HepG2 (cell line): ENCODE results near the gene TTYH2. TPM values are rescaled to one million over a fixed set of nuclear protein-coding genes. Genes with fewer than 3 reads are reported as not detected.

Source experiments
- AGO2 ChIP-seq: fragments of 200-400 bp; formaldehyde crosslinking; optimal IDR thresholded peaks from 2 replicates; pipeline ENCODE3; 2017; ENCODE audit warnings: mild to moderate bottlenecking, low read depth, low read length, moderate library complexity
- CEBPZ ChIP-seq: IDR thresholded peaks from 2 replicates; pipeline ENCODE4 v1.6.1; 2012; ENCODE audit warnings: low read length, improper control_type of control experiment
- CERS6 ChIP-seq: sonication (generic); formaldehyde crosslinking; IDR thresholded peaks from 2 replicates; pipeline ENCODE4 v1.5.0; 2020; ENCODE audit warnings: missing genetic modification reagents
- GATA4 ChIP-seq: sonication (generic); IDR thresholded peaks from 2 replicates; pipeline ENCODE4 v1.6.1; 2016; ENCODE audit warnings: antibody characterized with exemption, low read depth, borderline replicate concordance
- KAT7 ChIP-seq: IDR thresholded peaks from 2 replicates; pipeline ENCODE4 v1.6.1; 2018; ENCODE audit warnings: borderline replicate concordance, missing compliant biosample characterization
- REPIN1 ChIP-seq: sonication (generic); formaldehyde crosslinking; IDR thresholded peaks from 2 replicates; pipeline ENCODE4 v1.8.0; 2022; ENCODE audit warnings: missing genetic modification reagents, low read depth, mild to moderate bottlenecking, borderline replicate concordance
- TBX2 ChIP-seq: sonication (generic); formaldehyde crosslinking; IDR thresholded peaks from 2 replicates; pipeline ENCODE4 v1.5.0; 2020; ENCODE audit warnings: missing genetic modification reagents, mild to moderate bottlenecking, borderline replicate concordance
- THAP9 ChIP-seq: sonication (generic); formaldehyde crosslinking; IDR thresholded peaks from 2 replicates; pipeline ENCODE4; 2020; ENCODE audit warnings: missing genetic modification reagents, mild to moderate bottlenecking, borderline replicate concordance
- ZFP1 ChIP-seq: IDR thresholded peaks from 2 replicates; pipeline ENCODE4 v1.6.1; 2016
- ZNF609 ChIP-seq: sonication (generic); formaldehyde crosslinking; IDR thresholded peaks from 2 replicates; pipeline ENCODE4 v1.4.0; 2020; ENCODE audit warnings: mild to moderate bottlenecking, missing genetic modification reagents, borderline replicate concordance
- polyA plus RNA-seq, 8 experiments: library from polyadenylated mRNA; depleted of rRNA in 3 of 8; stranded (reverse) in 7 of 8; unstranded in 1 of 8; fragments of >200 nt; fragmentation: Illumina TruSeq in 4 of 8; extraction: Trizol in 4 of 8; gene quantifications; 2 replicates each; pipeline versions ENCODE4 v1.2.1 to v1.2.3, GENCODE V29; 2011 to 2016; ENCODE audit warnings: low read depth in 4 of 8, missing spikeins in 1 of 8, mixed read lengths in 1 of 8; ENCODE audit not compliant: insufficient read depth in 1 of 8
- total RNA-seq, 5 experiments: library from RNA; depleted of rRNA; stranded (reverse); fragments of >200 nt; fragmentation: Illumina TruSeq; extraction: Trizol; gene quantifications; 2 replicates each; pipeline ENCODE4 v1.2.3, GENCODE V29; 2016; ENCODE audit warnings: low read depth in 1 of 5
- TF ChIP-seq, protein P1 (sequence below): sonication (generic); formaldehyde crosslinking; IDR thresholded peaks from 2 replicates; pipeline ENCODE4 v1.8.1; 2022; ENCODE audit warnings: mild to moderate bottlenecking, missing genetic modification reagents

The TTYH2 gene
- total and polyA plus RNA-seq, 2 of the 13 experiments (the other 11 are each of a cell fraction or from before 2014, with no cell fraction given) = 0.77 to 0.96 TPM

DNA sequence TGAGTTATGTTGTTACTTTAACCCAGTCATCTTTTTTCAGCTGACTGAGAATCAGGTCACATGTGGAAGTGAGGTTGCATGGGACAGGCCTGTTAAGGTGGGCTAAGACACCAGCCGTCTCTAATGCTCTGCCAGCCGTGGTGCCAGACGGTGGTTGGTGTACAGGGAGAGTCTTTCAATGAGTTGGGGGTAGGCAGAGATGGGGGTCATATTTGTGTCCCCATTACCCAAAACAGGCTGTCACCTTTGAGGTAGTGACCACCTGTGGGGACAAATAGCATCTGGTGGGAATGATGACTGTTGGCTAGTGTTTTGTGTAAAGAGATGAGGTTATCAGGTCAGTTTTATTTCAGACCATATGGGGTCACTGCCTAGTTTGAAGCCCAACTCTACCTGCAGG, 8.1 kb upstream of the TTYH2 start (continued):
- TF ChIP-seq, protein P1, sequence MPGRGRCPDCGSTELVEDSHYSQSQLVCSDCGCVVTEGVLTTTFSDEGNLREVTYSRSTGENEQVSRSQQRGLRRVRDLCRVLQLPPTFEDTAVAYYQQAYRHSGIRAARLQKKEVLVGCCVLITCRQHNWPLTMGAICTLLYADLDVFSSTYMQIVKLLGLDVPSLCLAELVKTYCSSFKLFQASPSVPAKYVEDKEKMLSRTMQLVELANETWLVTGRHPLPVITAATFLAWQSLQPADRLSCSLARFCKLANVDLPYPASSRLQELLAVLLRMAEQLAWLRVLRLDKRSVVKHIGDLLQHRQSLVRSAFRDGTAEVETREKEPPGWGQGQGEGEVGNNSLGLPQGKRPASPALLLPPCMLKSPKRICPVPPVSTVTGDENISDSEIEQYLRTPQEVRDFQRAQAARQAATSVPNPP = no peak
- TF ChIP-seq ZFP1 (no peak), AGO2 (no peak), TBX2 (CRISPR knock-in tag) (no peak), GATA4 (no peak), ZNF609 (CRISPR knock-in tag) (no peak), CEBPZ (no peak), REPIN1 (CRISPR knock-in tag) (no peak), KAT7 (CRISPR knock-in tag) (no peak), CERS6 (CRISPR knock-in tag) (no peak), THAP9 (CRISPR knock-in tag) (no peak)
